GM18951 (cell line): ENCODE measurements around the gene DPRX.
"Not testable (repeated sequence)": the region's sequence is repeated elsewhere in the genome, so short reads cannot be mapped to it uniquely, and the experiment has no call there.

ENCODE experiments used
- POLR2A ChIP-seq: IDR thresholded peaks from 4 replicates; pipeline ENCODE4 v1.6.1; 2011; ENCODE audit warnings: mild to moderate bottlenecking; ENCODE audit not compliant: insufficient read length, insufficient read depth; ENCODE audit errors: extremely low read depth
- in situ Hi-C: fragments of 300-500 bp; cut with MboI; formaldehyde crosslinking; loops from one replicate; pipeline ENCODE4 v1.12.0; 2022; ENCODE audit warnings: low sequenced_read_pairs, mixed read lengths, inconsistent platforms; ENCODE audit not compliant: unreplicated experiment

DPRX gene

GRCh38 chr19:53655042-53655665 lies 23.4 kb downstream of the DPRX start:
- in situ Hi-C loops, result no loop called here
- no peak for TF ChIP-seq POLR2A

- in situ Hi-C loops, result no loop called here
- TF ChIP-seq POLR2A, result no peak
These were observed 25.5 kb downstream of the DPRX start for GRCh38 chr19:53657330-53657729.

DNA sequence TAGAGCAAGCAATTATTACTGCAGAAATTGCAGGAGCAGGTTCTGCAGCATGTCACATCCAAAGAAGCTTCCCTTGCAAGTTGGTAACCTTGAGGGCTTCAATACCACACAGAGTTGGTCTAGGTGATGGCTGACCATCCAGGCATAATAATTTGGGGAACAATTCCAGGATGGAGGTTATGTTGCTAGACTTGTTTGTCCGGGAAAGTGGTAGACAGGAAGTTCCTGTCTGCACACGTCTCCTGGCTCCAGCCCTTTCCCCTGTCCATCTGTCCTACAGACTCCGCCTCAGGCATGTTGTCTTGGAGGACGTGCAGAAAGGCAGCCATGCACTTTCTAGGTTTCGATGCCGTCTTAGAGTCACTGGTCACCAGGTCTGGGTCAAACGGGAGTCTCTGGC lies 26.0 kb downstream of the DPRX start:
- TF ChIP-seq POLR2A, result no peak

DNA sequence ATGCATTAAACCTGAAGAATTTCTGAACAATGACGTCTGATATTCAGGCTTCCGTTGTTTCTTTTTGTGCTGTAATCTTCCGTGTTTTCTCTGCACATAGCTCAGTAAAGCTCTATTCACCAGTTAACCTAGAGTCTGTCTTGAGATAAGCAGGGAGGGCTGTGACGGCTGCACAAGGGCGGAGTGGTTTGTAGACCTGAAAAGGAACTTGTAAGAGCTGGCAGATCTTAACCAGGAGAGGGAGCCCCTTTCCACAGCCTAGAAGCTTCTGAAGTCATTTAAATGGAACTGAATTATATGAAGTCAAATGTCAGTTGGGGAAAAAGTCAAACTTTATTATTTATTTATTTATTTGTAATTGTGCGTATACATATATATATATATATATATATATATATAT lies 27.5 kb downstream of the DPRX start:
- in situ Hi-C loops, result no loop called here

More for the DNA sequence above, 26.0 kb downstream of the DPRX start:
- in situ Hi-C loops, result no loop called here

GRCh38 chr19:53660584-53660983 lies 28.8 kb downstream of the DPRX start:
- in situ Hi-C loops, result no loop called here
- TF ChIP-seq POLR2A, result no peak

More for the DNA sequence above, 27.5 kb downstream of the DPRX start:
- no peak for TF ChIP-seq POLR2A

DNA sequence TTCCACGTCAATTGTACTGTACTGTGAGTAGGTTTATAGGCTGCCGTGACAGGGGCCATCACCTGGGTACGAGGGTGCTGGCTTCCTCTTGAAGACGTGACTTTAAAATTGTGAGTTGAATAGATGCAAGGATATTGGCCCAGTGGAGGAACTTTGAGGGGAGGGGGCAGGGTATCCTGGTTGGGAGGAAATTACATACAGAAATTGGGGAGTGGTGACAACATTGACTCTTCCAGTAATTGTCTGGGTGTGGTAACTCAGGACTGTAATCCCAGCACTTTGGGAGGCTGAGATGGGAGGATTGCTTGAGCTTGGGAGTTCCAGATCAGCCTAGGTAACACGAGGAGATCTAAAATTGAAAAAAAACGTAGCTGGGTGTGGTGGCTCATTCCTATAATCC lies 30.4 kb downstream of the DPRX start:
- no peak for TF ChIP-seq POLR2A
- in situ Hi-C loops, result no loop called here

- no peak for TF ChIP-seq POLR2A
- in situ Hi-C loops, result no loop called here
These were observed 32.4 kb downstream of the DPRX start for GRCh38 chr19:53664152-53664551.

- TF ChIP-seq POLR2A, result no peak
- in situ Hi-C loops, result no loop called here
These were observed 33.0 kb downstream of the DPRX start for GRCh38 chr19:53664760-53665159.

DNA sequence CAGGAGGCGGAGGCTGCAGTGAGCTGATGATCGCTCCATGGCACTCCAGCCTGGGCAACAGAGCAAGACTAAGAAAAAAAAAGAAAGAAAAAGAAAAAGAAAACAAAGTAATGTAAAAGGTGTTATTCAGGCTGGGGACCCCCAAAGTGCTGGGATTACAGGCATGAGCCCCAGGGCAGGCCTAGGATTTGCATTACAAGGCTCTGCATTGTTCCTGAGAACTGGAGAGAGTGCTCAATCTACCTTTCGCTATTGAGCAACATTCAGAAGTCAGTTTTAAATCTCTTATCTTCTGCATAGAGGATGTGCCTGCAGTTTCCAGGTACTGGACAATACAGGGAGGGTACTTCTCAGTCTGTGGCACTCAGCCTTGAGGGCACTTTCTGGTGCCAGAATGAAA lies 34.5 kb downstream of the DPRX start:
- in situ Hi-C loops, result not testable (repeated sequence)

DNA sequence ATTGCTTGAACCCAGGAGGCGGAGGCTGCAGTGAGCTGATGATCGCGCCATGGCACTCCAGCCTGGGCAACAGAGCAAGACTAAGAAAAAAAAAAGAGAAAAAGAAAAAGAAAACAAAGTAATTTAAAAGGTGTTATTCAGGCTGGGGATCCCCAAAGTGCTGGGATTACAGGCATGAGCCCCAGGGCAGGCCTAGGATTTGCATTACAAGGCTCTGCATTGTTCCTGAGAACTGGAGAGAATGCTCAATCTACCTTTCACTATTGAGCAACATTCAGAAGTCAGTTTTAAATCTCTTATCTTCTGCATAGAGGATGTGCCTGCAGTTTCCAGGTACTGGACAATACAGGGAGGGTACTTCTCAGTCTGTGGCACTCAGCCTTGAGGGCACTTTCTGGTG lies 37.0 kb downstream of the DPRX start:
- in situ Hi-C loops, result not testable (repeated sequence)

GRCh38 chr19:53670345-53670744 lies 38.5 kb downstream of the DPRX start:
- in situ Hi-C loops, result no loop called here
- TF ChIP-seq POLR2A, result no peak

- no peak for TF ChIP-seq POLR2A
- in situ Hi-C loops, result no loop called here
These were observed 39.9 kb downstream of the DPRX start for GRCh38 chr19:53671663-53672062.
